GM12864 (cell line): ENCODE data around the gene BLZF1.
"Not testable (repeated sequence)": the region's sequence is repeated elsewhere in the genome, so short reads cannot be mapped to it uniquely, and the experiment has no call there.

Source experiments
- DNase-seq: peaks from one replicate; pipeline ENCODE4 v3.0.0-alpha.2; 2011; ENCODE audit warnings: low read depth
- H3K4me3 ChIP-seq: 2 replicates; pipeline ENCODE4 v1.5.1; 2011; ENCODE audit warnings: mild to moderate bottlenecking, low read depth, low read length, control low read depth
- TF ChIP-seq, protein P1 (sequence below): IDR thresholded peaks from 2 replicates; pipeline ENCODE4 v1.5.1; 2011; ENCODE audit warnings: low read depth, mild to moderate bottlenecking, moderate library complexity, low read length, control low read depth, inconsistent platforms; ENCODE audit errors: missing control alignments

The BLZF1 gene

DNA sequence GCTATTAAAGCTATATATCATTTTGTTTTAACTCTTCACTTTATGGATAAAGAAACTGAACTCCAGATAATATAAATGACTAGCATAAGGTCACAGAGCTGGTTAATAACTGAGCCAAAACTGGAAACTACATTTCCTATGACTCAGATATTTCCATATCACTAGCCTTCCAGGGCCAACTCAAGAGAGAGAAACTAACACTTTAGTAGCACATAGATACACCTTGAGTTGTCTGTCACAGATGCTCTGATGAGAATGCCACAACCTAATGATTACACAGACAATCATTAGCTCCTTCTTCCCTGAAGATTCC is 41.1 kb upstream of the BLZF1 start:
- TF ChIP-seq, protein P1, sequence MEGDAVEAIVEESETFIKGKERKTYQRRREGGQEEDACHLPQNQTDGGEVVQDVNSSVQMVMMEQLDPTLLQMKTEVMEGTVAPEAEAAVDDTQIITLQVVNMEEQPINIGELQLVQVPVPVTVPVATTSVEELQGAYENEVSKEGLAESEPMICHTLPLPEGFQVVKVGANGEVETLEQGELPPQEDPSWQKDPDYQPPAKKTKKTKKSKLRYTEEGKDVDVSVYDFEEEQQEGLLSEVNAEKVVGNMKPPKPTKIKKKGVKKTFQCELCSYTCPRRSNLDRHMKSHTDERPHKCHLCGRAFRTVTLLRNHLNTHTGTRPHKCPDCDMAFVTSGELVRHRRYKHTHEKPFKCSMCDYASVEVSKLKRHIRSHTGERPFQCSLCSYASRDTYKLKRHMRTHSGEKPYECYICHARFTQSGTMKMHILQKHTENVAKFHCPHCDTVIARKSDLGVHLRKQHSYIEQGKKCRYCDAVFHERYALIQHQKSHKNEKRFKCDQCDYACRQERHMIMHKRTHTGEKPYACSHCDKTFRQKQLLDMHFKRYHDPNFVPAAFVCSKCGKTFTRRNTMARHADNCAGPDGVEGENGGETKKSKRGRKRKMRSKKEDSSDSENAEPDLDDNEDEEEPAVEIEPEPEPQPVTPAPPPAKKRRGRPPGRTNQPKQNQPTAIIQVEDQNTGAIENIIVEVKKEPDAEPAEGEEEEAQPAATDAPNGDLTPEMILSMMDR = no peak

DNA sequence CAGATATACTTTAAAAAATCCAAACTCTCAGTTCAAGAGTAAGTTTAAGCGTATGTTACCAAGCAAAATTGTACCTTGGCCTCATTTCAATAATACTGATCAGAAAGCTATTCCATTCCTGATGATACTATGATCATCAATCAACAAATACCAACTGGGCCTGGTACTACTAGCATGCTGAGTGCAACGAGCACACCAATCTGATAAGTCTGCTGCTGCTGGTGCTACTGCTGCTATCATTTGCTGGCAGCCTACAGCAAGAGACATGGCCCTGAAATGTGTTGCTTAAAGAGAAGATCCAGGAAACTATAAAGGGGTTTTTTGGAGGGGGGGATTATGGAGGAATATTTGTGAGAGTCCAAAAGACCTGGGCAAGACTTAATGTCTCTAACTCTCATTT is 40.1 kb upstream of the BLZF1 start:
- TF ChIP-seq, protein P1 = no peak
- H3K4me3 ChIP-seq = no peak overlapping the region
- DNase-seq = no peak

More for the DNA sequence above, 41.1 kb upstream of the BLZF1 start:
- no peak for DNase-seq
- H3K4me3 ChIP-seq = no peak overlapping the region

DNA sequence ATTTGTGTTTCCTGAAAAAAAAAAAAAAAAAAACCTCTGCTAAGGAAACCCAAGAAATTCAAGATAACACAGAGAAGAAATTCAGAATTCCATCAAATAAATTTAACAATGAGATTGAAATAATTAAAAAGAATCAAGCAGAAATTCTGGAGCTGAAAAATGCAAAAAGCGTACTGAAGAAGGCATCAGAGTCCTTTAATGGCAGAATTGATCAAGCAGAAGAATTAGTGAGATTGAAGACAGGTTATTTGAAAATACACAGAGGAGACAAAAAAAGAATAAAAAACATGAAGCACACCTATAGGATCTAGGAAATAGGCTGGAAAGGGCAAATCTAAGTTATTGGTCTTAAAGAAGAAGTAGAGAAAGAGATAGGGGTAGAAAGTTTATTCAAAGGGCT is 38.6 kb upstream of the BLZF1 start:
- no peak overlapping the region for H3K4me3 ChIP-seq
- TF ChIP-seq, protein P1 = no peak
- no peak for DNase-seq

DNA sequence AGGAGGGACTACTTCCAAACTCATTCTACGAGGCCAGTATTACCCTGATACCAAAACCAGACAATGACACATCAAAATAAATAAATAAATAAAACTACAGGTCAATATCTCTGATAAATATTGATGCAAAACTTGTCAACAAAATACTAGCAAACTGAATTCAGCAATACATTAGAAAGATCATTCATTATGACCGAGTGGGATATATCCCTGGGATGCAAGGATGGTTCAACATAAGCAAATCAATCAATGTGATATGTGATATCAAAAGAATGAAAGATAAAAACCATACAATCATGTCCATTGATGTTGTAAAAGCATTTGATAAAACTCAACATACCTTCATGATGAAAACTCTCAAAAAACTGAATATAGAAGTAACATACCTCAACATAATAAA is 37.1 kb upstream of the BLZF1 start:
- no peak for DNase-seq
- no peak overlapping the region for H3K4me3 ChIP-seq
- TF ChIP-seq, protein P1 = no peak

DNA sequence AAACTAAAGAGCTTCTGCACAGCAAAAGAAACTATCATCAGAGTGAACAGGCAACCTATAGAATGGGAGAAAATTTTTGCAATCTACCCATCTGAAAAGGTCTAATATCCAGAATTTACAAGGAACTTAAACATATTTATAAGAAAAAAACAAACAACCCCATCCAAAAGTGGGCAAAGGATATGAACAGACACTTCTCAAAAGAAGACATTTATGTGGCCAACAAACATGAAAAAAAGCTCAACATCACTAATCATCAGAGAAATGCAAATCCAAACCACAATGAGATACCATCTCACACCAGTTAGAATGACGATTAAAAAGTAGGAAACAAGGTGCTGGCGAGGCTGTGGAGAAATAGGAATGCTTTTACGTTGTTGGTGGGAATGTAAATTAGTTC is 33.3 kb upstream of the BLZF1 start:
- not testable (repeated sequence) for DNase-seq, H3K4me3 ChIP-seq

DNA sequence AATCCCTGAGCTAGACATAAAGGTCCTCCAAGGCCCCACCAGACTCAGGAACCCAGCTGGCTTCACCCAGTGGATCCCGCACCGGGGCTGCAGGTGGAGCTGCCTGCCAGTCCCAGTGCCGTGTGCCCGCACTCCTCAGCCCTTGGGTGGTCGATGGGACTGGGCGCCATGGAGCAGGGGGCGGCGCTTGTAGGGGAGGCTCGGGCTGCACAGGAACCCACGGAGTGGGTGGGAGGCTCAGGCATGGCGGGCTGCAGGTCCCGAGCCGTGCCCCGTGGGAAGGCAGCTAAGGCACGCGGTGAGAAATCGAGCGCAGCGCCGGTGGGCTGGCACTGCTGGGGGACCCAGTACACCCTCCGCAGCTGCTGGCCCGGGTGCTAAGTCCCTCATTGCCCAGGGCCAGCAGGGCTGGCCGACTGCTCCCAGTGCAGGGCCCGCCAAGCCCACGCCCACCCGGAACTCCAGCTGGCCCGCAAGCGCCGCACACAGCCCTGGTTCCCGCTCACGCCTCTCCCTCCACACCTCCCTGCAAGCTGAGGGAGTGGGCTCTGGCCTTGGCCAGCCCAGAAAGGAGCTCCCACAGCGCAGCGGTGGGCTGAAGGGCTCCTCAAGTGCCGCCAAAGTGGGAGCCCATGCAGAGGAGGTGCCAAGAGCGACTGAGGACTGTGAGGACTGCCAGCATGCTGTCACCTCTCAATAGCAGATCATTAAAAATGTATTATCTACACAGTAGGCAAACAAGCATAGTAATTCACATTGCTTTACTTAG is 30.9 kb upstream of the BLZF1 start:
- H3K4me3 ChIP-seq, DNase-seq: not testable (repeated sequence)

DNA sequence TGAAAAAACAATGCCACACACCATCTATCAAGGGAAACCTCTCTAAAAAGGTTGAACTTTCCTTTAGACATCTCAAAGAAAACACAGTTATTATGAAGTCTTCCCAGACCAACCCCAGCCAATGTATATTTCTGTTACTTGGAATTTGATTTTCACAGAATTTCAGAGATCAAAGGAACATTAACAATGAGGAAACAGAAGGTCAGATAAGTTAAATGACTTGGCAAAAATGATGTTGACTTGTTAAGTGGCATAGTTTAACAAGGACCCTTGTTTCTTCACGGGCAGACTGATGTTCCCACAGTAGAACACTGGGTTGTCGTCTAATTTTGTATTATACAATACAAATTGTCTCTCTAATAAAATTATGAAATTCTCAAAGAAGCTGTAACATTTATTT is 29.4 kb upstream of the BLZF1 start:
- H3K4me3 ChIP-seq = no peak overlapping the region
- no peak for DNase-seq

DNA sequence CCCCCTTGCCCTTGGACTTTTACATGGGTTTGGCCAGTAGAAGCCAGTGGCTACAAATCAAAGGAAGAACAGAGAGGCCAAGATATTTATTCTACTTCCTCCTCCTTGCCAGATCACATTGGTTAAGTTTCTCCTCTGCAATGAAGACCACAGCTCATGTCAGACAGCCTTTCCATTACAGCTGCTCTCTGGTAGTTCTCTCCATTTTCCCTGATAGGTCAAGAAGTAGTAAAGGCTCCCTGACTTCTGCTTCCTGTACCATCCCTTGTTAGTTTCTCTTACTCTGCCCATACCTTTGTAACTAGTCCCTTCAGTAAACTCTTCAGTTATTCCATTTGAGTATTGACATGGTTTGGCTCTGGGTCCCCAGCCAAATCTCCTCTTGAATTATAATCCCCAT is 28.2 kb upstream of the BLZF1 start:
- no peak overlapping the region for H3K4me3 ChIP-seq
- TF ChIP-seq, protein P1 = no peak
- no peak for DNase-seq

More for the DNA sequence above, 29.4 kb upstream of the BLZF1 start:
- TF ChIP-seq, protein P1 = no peak
